ENCODE data around the gene MED12L.

The MED12L gene

DNA sequence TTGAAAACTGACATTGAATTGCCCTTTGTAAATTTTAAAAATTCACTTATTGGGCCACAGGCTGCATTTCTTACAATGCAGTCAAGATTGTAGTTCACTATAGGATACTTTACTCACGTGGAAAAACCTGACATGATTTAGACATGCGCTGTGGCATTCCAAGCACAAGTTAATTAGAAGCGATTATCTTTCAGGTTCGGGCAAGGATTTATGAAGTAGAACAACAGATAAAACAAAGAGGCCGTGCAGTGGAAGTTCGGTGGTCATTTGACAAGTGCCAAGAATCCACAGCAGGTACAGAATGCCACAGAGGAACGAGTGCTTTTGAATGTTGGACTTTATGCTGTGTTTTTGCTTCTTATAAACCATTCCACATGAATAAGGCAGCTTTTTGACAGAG, 79.8 kb downstream of the MED12L start:
- no peak for DNase-seq
- Histone ChIP-seq H2AFZ (ENCODE audit: low read length) (no peak overlapping the region), H3K4me3 (ENCODE audit: low read length) (no peak overlapping the region), H3K9me3 (replicated peaks; ENCODE audit: insufficient read depth, low read length) (no peaks in the 10 kb centered on the region), H3K4me2 (ENCODE audit: low read depth, low read length) (no peak overlapping the region), H3K4me1 (ENCODE audit: low read length) (peaks cover 8% of the 10 kb centered on the region; the same call in 1 of the 2 replicates), H3K9ac (ENCODE audit: low read length) (no peak overlapping the region), H3K9me2 (replicated peaks; ENCODE audit: insufficient read depth, low read length) (no peaks in the 10 kb centered on the region), H3K36me3 (replicated peaks; ENCODE audit: insufficient read depth, low read length) (no peaks in the 10 kb centered on the region), H3K27ac (ENCODE audit: low read length) (no peak overlapping the region), H4K20me1 (ENCODE audit: insufficient read depth, low read length) (no peaks in the 10 kb centered on the region), H3K79me2 (ENCODE audit: low read length) (no peaks in the 10 kb centered on the region), H3K27me3 (replicated peaks; ENCODE audit: insufficient read depth, low read length) (no peaks in the 10 kb centered on the region), H3F3A (ENCODE audit: insufficient read depth, low read length) (peaks cover 6% of the 10 kb centered on the region; the same call in 1 of the 2 replicates)
- TF ChIP-seq, protein P1, sequence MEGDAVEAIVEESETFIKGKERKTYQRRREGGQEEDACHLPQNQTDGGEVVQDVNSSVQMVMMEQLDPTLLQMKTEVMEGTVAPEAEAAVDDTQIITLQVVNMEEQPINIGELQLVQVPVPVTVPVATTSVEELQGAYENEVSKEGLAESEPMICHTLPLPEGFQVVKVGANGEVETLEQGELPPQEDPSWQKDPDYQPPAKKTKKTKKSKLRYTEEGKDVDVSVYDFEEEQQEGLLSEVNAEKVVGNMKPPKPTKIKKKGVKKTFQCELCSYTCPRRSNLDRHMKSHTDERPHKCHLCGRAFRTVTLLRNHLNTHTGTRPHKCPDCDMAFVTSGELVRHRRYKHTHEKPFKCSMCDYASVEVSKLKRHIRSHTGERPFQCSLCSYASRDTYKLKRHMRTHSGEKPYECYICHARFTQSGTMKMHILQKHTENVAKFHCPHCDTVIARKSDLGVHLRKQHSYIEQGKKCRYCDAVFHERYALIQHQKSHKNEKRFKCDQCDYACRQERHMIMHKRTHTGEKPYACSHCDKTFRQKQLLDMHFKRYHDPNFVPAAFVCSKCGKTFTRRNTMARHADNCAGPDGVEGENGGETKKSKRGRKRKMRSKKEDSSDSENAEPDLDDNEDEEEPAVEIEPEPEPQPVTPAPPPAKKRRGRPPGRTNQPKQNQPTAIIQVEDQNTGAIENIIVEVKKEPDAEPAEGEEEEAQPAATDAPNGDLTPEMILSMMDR (IDR thresholded peaks at IDR 0.05; ENCODE audit: low read length): no peak
- no peak for TF ChIP-seq EZH2 (optimal IDR thresholded peaks at IDR 0.05; ENCODE audit: low read depth, low read length)
- no peak for TF ChIP-seq EZH2phosphoT487 (IDR thresholded peaks at IDR 0.05; ENCODE audit: low read length)

DNA sequence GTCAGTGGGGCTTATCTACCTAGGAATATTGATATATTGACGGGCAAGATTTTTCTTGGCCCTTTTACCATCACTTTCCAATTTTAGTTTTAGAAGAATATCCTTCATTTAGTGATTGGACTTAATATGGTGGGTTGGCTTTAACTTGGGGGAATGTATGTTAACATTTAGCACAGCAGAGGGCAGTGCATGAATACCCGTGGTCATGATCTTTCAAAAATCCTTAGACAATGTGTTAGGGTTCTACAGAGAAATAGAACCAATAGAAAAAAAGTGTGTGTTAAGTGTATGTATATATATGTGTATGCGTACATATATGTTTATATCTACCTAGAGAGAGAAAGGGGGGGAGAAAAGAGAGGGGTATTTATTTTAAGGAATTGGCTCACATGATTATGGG, 80.7 kb downstream of the MED12L start:
- TF ChIP-seq EZH2 (optimal IDR thresholded peaks at IDR 0.05; ENCODE audit: low read depth, low read length): no peak
- TF ChIP-seq, protein P1 (IDR thresholded peaks at IDR 0.05; ENCODE audit: low read length): peak; percentile 24; the same call in 1 of the 2 replicates
- Histone ChIP-seq H3K79me2 (ENCODE audit: low read length) (no peaks in the 10 kb centered on the region), H3K27me3 (replicated peaks; ENCODE audit: insufficient read depth, low read length) (no peaks in the 10 kb centered on the region), H3K4me2 (ENCODE audit: low read depth, low read length) (no peak overlapping the region), H4K20me1 (ENCODE audit: insufficient read depth, low read length) (no peaks in the 10 kb centered on the region), H3K27ac (ENCODE audit: low read length) (no peak overlapping the region), H3F3A (ENCODE audit: insufficient read depth, low read length) (peaks cover 6% of the 10 kb centered on the region; the same call in 1 of the 2 replicates), H2AFZ (ENCODE audit: low read length) (no peak overlapping the region), H3K4me3 (ENCODE audit: low read length) (no peak overlapping the region), H3K9ac (ENCODE audit: low read length) (no peak overlapping the region), H3K9me3 (replicated peaks; ENCODE audit: insufficient read depth, low read length) (no peaks in the 10 kb centered on the region), H3K36me3 (replicated peaks; ENCODE audit: insufficient read depth, low read length) (no peaks in the 10 kb centered on the region), H3K9me2 (replicated peaks; ENCODE audit: insufficient read depth, low read length) (no peaks in the 10 kb centered on the region), H3K4me1 (ENCODE audit: low read length) (peaks cover 16% of the 10 kb centered on the region)
- no peak for DNase-seq

DNA sequence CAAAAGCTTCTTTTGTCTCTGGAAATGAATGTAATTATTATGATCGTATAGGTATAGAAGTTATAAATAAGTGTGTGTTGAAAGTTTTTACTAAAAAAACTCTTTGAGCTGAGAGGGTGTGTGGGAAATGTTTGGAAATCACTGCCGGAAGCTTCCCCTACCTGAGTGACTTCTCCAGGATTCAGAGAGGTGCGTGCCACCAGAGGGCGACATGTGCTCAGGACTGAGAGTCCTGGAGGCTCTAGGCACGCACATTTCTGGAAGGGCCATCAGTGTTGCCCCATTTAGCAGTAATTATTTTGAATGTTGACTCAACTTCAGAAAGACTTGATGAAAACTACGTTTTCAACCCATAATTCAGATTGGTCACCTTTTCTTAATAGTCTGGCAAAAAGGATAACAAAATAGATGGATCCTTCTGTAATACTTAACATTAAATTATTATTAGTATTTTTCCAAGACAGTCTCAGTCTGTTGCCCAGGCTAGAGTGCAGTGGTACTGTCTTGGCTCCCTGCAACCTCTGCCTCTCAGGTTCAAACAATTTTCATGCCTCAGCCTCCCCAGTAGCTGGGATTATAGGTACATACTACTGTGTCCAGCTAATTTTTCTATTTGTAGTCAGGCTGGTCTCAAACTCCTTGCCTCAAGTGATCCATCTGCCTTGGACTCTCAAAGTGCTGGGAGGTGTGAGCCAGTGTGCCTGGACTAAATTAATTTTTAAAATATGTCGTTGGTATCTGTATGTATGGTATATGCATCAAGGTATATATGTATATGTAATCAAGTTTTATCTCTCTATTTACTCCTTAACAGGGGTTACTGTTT, 83.0 kb downstream of the MED12L start:
- no peaks in the 10 kb centered on the region for H3K9me3 ChIP-seq (replicated peaks; ENCODE audit: insufficient read depth, low read length)
- TF ChIP-seq, protein P1 (IDR thresholded peaks at IDR 0.05; ENCODE audit: low read length): peak; percentile 87
- TF ChIP-seq EZH2phosphoT487 (IDR thresholded peaks at IDR 0.05; ENCODE audit: low read length): no peak
- H3K9ac ChIP-seq (ENCODE audit: low read length): no peak overlapping the region
- no peak overlapping the region for H3K27ac ChIP-seq (ENCODE audit: low read length)
- no peak overlapping the region for H3K4me3 ChIP-seq (ENCODE audit: low read length)
- no peak overlapping the region for H3K4me2 ChIP-seq (ENCODE audit: low read depth, low read length)
- peaks cover 6% of the 10 kb centered on the region; the same call in 1 of the 2 replicates for H3F3A ChIP-seq (ENCODE audit: insufficient read depth, low read length)
- no peaks in the 10 kb centered on the region for H3K79me2 ChIP-seq (ENCODE audit: low read length)
- no peaks in the 10 kb centered on the region for H3K27me3 ChIP-seq (replicated peaks; ENCODE audit: insufficient read depth, low read length)
- no peaks in the 10 kb centered on the region for H3K9me2 ChIP-seq (replicated peaks; ENCODE audit: insufficient read depth, low read length)
- no peak overlapping the region for H2AFZ ChIP-seq (ENCODE audit: low read length)
- DNase-seq: peak; percentile 64
- no peaks in the 10 kb centered on the region for H3K36me3 ChIP-seq (replicated peaks; ENCODE audit: insufficient read depth, low read length)
- no peaks in the 10 kb centered on the region for H4K20me1 ChIP-seq (ENCODE audit: insufficient read depth, low read length)
- peaks cover 23% of the 10 kb centered on the region for H3K4me1 ChIP-seq (ENCODE audit: low read length)
